IPS DF 6.9 (cell line): ENCODE measurements around the gene SYT15.

ENCODE experiments used
- DNase-seq: peaks from one replicate; pipeline ENCODE4 v3.0.0-alpha.2; 2013; ENCODE audit warnings: low read depth, low spot score
- H3K27ac ChIP-seq: one replicate; pipeline ENCODE4 v1.5.1; 2013; ENCODE audit warnings: low read length, control low read depth
- H3K27me3 ChIP-seq: 2 replicates; pipeline ENCODE4 v1.6.1; 2013; ENCODE audit warnings: mild to moderate bottlenecking, low read length; ENCODE audit not compliant: control insufficient read depth, insufficient read depth
- H3K36me3 ChIP-seq: 2 replicates; pipeline ENCODE4 v1.6.1; 2013; ENCODE audit warnings: low read length; ENCODE audit not compliant: control insufficient read depth, insufficient read depth
- H3K4me1 ChIP-seq: 2 replicates; pipeline ENCODE4 v1.6.1; 2013; ENCODE audit warnings: low read length; ENCODE audit not compliant: control insufficient read depth, insufficient read depth
- H3K4me3 ChIP-seq: 2 replicates; pipeline ENCODE4 v1.5.1; 2013; ENCODE audit warnings: mild to moderate bottlenecking, low read length
- H3K9me3 ChIP-seq: 2 replicates; pipeline ENCODE4 v1.6.1; 2013; ENCODE audit warnings: low read length, inconsistent platforms; ENCODE audit not compliant: control insufficient read depth, insufficient read depth
- WGBS: extraction: QIAGEN DNeasy Blood & Tissue Kit; methylation state at CpG from one replicate; pipeline ENCODE4 v1.1.7; 2013; ENCODE audit warnings: mixed read lengths, missing lambda C conversion rate; ENCODE audit not compliant: insufficient read length, insufficient coverage; 5-methylcytosine and 5-hydroxymethylcytosine counted together

Gene SYT15

GRCh38 chr10:46545861-46546590 lies 32.9 kb upstream of the SYT15 start:
- no CpG with 5 or more reads among the region's 5 CpGs for WGBS

GRCh38 chr10:46546591-46547540 lies 32.1 kb upstream of the SYT15 start:
- Histone ChIP-seq H3K27me3 (no peaks in the 10 kb centered on the region), H3K27ac (no peak overlapping the region), H3K4me3 (no peak overlapping the region), H3K9me3 (no peaks in the 10 kb centered on the region), H3K36me3 (peaks cover 14% of the 10 kb centered on the region), H3K4me1 (peaks cover 4% of the 10 kb centered on the region)
- WGBS, result no CpG with 5 or more reads among the region's 11 CpGs
- DNase-seq, result no peak

More at GRCh38 chr10:46545861-46546590, 32.9 kb upstream of the SYT15 start:
- Histone ChIP-seq H3K9me3 (no peaks in the 10 kb centered on the region), H3K4me1 (peaks cover 4% of the 10 kb centered on the region), H3K27ac (no peak overlapping the region), H3K27me3 (no peaks in the 10 kb centered on the region), H3K36me3 (peaks cover 12% of the 10 kb centered on the region), H3K4me3 (no peak overlapping the region)
- DNase-seq, result no peak

GRCh38 chr10:46547541-46548497 lies 31.1 kb upstream of the SYT15 start:
- H3K36me3 ChIP-seq, result peaks cover 17% of the 10 kb centered on the region
- H3K4me3 ChIP-seq, result no peak overlapping the region
- DNase-seq, result no peak
- no CpG with 5 or more reads among the region's 11 CpGs for WGBS
- H3K4me1 ChIP-seq, result peaks cover 3% of the 10 kb centered on the region
- no peak overlapping the region for H3K27ac ChIP-seq
- no peaks in the 10 kb centered on the region for H3K9me3 ChIP-seq
- no peaks in the 10 kb centered on the region for H3K27me3 ChIP-seq

GRCh38 chr10:46548498-46549090 lies 30.3 kb upstream of the SYT15 start:
- WGBS, result no CpG with 5 or more reads among the region's 7 CpGs
- H3K27ac ChIP-seq, result no peak overlapping the region

GRCh38 chr10:46549171-46550075 lies 29.5 kb upstream of the SYT15 start:
- DNase-seq, result no peak

More at GRCh38 chr10:46548498-46549090, 30.3 kb upstream of the SYT15 start:
- Histone ChIP-seq H3K9me3 (no peaks in the 10 kb centered on the region), H3K4me1 (peaks cover 3% of the 10 kb centered on the region), H3K27me3 (no peaks in the 10 kb centered on the region), H3K4me3 (no peak overlapping the region), H3K36me3 (peaks cover 22% of the 10 kb centered on the region)
- no peak for DNase-seq

GRCh38 chr10:46550076-46550790 lies 28.7 kb upstream of the SYT15 start:
- H3K36me3 ChIP-seq, result peaks cover 22% of the 10 kb centered on the region
- WGBS, result no CpG with 5 or more reads among the region's 20 CpGs
- no peak for DNase-seq
- no peaks in the 10 kb centered on the region for H3K9me3 ChIP-seq
- H3K4me3 ChIP-seq, result no peak overlapping the region
- no peak overlapping the region for H3K27ac ChIP-seq
- H3K27me3 ChIP-seq, result no peaks in the 10 kb centered on the region
- peaks cover 2% of the 10 kb centered on the region for H3K4me1 ChIP-seq

More at GRCh38 chr10:46549171-46550075, 29.5 kb upstream of the SYT15 start:
- Histone ChIP-seq H3K27ac (no peak overlapping the region), H3K4me1 (peaks cover 3% of the 10 kb centered on the region), H3K9me3 (no peaks in the 10 kb centered on the region), H3K27me3 (no peaks in the 10 kb centered on the region), H3K4me3 (no peak overlapping the region), H3K36me3 (peaks cover 22% of the 10 kb centered on the region)
- no CpG with 5 or more reads among the region's 31 CpGs for WGBS

GRCh38 chr10:46550795-46551700 lies 27.9 kb upstream of the SYT15 start:
- WGBS, result no CpG with 5 or more reads among the region's 8 CpGs
- Histone ChIP-seq H3K27ac (no peak overlapping the region), H3K4me1 (peaks cover 6% of the 10 kb centered on the region), H3K27me3 (no peaks in the 10 kb centered on the region), H3K9me3 (no peaks in the 10 kb centered on the region), H3K36me3 (peaks cover 22% of the 10 kb centered on the region), H3K4me3 (no peak overlapping the region)
- no peak for DNase-seq
